HG03457 (cell line): ENCODE data around the gene PRR29.

Experiments used
- ATAC-seq: cut with Tn5 transposase; IDR thresholded peaks from one replicate; pipeline ENCODE4 v1.9.1; 2021; ENCODE audit warnings: moderate number of reproducible peaks; ENCODE audit not compliant: unreplicated experiment

Gene PRR29

DNA sequence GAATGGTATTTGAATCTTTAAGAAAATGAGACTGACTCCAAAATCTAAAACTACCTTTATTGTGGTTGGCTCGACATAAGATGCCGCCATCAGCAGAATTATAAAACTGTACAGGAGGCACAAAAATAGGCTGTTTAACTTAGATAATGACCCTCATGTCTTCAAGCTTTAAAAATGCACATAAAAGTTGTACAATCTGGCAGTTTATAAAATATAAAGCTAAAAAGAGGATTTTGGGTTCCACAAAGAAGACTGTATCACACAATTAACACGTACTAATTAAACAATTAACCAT, 40.9 kb downstream of the PRR29 start:
- ATAC-seq: no peak

DNA sequence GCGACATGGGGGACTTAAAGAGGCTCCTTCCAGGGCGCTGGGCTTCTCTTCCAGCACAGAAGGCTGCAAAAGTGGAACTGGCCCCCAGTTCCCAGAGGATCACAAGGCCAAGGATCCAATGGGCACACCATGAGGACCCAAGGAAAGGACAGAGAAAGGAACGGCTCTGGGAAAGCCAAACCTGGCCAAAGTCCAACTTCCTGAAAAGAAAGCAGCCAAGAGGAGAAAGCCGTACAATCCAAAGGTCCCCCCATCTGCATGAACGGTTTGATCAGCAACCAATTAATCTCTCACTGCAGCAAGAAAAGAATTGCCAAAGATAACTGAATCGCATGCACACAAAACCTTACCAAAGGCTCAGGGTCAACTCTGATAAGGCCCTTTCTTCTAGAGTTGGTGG, 42.1 kb downstream of the PRR29 start:
- ATAC-seq: no peak

- ATAC-seq: no peak
These were observed 43.8 kb downstream of the PRR29 start for GRCh38 chr17:64041912-64042311.

- ATAC-seq: no peak
These were observed 44.7 kb downstream of the PRR29 start for GRCh38 chr17:64042700-64043485.

DNA sequence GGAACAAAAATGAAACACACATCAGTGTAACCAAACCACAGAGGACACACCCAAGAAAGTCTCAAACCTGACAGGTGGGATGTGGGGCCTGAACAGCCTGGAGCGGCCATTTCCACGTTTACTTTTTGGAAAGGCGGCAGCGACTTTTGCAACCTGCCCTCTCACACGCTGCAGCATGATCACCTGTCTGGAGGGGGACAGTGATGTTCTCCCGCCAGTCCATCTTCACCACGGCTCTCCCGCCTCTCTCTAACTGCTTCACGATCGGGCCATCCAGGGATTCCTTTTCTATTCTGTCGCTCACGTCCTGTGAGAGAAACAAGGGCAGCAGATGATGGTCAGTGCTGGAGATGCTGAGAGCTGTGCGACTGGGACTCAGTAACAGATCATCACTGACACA, 47.0 kb downstream of the PRR29 start:
- no peak for ATAC-seq

DNA sequence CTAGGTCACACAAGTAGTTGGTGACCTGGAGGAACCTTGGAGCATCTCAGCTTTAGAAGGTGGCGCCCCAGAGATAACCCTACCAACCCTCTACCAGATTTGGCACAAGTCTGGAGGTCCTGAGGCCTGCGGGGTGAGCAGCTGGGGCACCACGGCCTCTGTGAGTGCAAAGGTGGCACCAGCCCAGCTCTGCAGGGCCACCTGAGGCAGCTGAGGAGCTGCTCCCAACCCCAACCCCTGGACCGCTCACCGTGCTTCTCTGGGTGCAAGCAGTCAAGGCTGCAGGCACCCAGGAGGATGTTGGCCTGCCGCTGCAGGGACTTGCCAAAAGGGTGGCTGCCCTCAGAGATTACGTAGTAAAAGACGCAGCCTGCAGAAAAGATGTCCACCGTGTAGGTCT, 50.7 kb downstream of the PRR29 start:
- ATAC-seq: no peak

GRCh38 chr17:64051153-64051552, 53.0 kb downstream of the PRR29 start:
- ATAC-seq: no peak

- ATAC-seq: no peak
These were observed 55.0 kb downstream of the PRR29 start for GRCh38 chr17:64053101-64053500.
